Activated naive CD4-positive, alpha-beta T cell treated with anti-CD3 and anti-CD28 coated beads, Interleukin-2, amount 50 U/mL, for 16 hours (primary cell): Measurements from ENCODE around the gene PDZD4.
A peak's percentile ranks its signal among the peaks of the same experiment; 100 is the strongest.

Source experiments
- DNase-seq: peaks from one replicate; pipeline ENCODE4 v3.0.0-alpha.2; 2020

Gene PDZD4

DNA sequence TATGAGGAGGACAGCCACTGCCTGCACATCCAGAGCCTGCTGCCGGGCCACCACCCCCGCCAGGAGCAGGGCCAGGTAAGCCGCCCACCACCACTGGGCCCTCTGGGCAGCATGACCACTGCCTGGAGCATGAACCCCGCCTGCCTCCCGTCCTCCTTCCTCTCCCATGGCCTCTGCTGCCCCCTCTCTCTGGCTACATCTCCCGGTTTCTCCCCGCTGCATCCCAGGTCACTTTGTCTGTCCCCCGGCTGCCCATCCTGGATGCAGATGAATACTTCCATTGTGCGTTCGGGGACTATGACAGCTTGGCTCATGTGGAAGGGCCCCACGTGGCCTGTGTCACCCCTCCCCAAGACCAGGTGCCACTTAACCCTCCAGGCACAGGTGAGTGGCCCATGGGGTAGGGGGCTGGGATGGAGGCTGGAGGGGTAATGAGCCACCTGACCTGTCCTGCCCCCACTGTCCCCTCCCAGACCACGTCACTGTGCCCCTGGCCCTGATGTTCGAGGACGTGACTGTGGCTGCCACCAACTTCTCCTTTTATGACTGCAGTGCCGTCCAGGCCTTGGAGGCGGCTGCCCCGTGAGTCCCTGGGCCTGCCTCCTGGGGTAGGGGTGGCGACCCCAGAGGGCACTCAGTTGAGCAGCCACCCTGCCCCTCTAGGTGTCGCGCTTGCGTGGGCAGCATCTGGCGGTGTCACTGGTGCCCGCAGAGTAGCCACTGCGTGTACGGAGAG is 60.3 kb downstream of the PDZD4 start:
- DNase-seq: no peak

DNA sequence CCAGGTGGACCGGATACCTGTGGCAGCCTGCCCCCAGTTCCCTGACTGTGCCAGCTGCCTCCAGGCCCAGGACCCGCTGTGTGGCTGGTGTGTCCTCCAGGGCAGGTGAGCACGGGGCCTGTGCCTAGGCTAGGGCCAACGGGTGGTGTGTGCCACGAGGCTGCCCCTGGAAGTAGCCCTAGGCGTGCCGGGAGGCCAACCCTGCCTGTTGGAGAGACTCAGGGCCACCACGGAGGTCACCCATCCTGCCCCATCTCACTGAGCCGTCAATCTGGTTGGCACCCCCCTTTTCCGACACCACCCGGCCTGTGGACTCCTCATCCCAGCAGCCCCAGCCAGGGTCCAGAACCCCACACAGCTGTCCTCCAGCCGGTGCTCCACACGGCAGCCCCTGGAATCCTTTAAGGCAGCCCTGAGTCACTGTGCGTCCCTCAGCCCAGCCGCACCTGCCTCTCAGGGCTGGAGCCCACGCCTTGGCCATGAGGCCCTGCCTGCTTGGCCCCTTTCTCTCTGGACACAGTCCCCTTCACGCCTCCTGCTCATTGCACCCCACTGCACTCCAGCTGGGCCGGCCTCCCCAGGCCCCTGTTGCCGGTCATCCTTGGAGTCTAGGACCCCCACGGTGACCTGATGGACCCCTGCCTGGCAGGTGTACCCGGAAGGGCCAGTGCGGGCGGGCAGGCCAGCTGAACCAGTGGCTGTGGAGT is 61.0 kb downstream of the PDZD4 start:
- no peak for DNase-seq

DNA sequence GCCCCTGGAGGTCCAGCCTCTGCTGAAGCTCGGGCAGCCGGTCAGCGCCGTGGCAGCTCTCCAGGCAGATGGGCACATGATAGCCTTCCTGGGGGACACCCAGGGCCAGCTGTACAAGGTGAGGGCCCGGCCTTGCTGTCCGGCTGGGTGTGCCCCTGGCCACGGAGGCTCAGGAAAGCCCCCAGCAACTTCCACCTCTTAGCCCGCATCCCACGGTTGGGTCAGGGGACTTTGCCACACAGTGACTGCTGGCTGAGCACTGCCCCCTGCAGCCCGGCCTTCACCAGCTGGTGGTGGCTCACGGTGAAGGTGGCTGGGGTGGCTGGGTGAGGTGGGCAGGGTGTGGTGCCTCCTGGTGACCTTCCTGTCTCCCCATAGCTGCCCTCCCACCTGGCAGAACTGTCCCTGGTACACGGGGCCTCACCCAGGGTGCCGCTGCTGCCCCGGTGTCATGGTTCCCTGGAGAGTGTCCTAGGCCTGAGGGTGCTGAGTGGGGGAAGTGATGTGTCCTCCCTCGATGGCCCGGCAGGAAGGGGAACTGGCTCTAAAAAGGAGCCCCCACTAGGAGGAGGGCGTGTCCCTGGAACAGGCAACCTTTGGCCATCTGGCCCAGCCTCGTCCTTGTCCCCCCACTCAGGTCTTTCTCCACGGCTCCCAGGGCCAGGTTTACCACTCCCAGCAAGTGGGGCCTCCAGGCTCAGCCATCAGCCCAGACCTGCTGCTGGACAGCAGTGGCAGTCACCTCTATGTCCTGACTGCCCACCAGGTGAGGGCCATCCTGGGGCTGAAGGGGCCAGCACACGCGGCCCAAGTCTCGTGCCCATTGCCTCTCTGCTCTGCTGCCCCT is 61.8 kb downstream of the PDZD4 start:
- peak; percentile 7 for DNase-seq

DNA sequence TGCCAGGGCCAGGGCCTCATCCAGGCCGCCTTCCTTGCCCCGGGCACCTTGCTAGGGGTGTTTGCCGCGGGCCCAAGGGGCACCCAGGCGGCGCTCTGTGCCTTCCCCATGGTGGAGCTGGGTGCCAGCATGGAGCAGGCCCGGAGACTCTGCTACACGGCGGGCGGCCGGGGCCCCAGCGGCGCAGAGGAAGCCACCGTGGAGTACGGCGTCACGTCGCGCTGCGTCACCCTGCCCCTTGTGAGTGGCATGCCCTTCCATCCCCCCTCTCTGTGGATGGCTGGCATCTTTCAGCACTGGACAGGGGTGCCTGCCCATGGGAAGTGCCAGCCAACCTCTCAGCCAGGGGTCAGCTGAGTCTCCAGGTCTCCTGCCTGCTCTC is 62.7 kb downstream of the PDZD4 start:
- no peak for DNase-seq

DNA sequence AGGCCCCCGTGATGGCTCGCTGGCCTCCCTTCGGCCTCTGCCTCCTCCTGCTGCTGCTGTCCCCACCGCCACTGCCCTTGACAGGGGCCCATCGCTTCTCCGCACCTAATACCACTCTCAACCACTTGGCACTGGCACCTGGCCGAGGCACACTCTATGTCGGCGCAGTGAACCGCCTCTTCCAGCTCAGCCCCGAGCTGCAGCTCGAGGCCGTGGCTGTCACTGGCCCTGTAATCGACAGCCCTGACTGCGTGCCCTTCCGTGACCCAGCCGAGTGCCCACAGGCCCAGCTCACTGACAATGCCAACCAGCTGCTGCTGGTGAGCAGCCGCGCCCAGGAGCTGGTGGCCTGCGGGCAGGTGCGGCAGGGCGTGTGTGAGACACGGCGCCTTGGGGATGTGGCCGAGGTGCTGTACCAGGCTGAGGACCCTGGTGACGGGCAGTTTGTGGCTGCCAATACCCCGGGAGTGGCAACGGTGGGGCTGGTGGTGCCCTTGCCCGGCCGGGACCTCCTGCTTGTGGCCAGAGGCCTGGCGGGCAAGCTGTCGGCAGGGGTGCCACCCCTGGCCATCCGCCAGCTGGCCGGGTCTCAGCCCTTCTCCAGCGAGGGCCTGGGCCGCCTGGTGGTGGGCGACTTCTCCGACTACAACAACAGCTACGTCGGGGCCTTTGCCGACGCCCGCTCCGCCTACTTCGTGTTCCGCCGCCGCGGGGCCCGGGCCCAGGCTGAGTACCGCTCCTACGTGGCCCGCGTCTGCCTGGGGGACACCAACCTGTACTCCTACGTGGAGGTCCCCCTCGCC is 63.3 kb downstream of the PDZD4 start:
- peak; percentile 6 for DNase-seq

DNA sequence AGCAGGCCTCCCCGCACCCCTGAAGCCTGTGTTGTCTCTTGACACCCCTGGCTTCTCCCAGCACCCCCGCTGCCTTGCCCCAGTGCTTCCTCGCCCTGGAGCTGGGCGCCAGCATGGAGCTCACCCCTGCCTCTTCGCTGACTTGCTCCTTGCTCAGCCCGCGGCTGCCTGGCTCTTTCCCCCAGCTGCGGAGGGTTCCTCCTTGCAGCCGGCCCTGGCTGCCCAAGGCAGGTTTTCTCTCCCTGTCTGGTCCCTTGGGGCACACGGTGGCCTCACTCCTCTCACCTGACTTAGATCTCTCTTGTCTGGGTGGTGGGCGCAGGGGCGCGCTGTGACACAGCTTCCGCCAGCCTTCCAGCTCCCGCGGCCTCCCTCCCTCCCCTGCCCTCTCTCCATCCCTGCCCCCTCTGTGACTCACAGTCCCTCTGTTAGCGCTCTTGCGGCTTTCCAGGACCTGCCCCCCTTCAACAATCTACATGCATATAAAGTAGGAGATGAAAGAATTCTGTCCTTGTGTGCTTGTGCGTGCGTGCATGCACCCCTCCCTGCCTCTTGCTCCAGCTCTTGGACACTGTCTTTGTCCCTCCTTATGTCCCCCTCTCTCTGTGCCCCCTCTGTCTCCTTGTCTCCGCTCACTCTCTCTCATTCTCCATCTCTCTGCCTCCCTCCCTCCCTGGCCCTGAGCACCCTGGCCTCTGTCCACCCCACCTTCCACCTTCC is 64.1 kb downstream of the PDZD4 start:
- DNase-seq: peak; percentile 31

DNA sequence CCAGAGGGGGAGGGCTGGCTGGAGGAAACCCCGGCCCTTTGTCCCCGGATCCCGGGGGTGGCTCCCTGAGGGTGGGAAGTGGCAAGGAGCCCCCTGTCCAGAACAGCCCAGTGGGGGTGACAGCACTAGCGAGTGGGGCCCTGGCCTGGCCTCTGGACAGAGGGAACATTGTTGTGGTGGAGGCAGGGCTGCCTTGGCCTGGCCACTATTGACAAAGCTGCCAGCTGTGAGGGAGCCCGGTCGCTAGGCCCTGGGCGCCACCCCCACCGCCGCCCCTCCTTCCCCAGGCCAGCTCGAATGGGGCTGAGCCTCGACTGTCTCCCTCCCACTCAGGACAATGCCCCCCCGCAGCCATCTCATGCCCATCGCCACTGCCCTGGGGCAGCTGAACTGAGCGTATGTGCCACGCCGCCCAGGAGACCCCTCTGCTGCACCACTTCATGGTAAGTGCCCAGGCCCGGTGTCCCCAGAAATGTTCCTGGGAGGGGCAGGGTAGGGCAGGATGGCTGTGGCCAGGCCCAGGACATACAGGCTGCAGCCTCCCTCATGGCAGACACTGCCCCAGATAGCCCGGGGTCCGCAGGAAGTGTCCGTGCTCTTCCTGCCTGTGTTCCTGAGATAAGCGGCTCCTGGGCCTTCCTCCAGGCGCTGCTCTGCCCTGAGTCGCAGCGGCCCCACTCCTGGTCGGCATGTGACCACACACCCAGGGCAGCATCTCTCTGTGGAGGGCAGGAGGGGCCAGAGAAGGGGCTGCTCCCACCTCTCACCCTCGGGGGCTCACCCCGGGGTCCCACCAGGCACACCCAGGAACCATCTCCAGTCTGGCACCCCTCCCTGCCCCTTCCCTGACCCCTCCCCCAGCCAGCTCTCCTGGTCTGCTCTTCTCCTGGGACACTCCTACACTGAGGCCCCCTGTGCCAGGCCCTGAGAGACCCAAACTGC is 64.9 kb downstream of the PDZD4 start:
- no peak for DNase-seq

DNA sequence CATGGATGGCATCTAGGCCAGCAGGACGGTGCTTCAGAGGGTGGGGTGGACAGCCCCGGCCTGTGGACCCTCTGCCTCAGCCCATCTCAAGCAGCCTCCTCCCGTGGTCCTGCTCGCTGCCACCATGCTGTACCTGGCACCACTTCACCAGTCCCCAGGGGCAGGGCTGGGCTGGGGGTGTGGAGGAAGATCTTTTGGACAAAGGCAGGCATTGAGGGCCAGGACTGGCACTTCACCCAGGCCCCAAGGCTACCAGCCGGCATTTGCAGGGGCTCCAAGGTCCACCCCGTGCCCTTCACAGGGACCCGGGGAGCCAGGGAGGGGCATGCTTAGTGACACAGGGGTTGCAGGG is 65.6 kb downstream of the PDZD4 start:
- no peak for DNase-seq

DNA sequence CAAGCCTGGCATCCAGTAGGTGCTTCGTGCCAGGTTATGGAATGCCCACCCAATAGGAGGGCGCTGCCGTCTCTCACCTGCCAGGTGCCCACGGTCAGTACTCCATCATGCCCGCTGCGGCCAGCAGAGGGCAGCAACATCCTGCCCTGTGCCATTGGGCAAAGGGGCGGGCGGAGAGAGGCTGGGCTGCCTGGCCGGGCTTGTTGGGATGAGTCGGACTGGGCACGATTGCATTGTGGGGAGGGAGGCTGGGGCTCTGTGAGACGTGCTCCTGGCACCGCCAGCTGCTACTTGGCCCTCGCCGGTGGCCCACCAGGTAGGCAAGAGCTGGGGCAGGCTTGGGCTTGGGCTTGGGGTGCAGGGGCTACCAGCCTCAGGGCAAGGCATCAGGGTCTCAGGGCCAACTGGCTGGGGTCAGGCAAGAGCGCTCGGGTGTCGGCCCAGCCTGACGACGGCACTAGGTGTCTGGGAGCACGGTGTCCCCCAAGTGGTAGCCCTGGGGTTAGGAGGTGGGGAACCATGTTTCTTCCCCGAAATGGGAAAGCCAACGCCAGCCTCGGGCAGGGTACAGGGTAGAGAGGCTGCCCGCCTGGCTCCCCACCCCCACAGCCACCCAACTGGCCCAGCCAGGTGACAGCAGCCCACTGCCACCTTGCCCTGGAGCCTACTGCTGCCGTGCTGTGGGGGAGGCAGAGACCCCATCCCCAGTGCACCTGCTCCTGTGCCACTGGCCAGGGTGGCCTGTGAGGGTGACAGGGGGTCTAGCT is 66.2 kb downstream of the PDZD4 start, which contains the start of gene PLXNB3:
Gene PLXNB3, plus strand, starts transcription at position 261 of the 767 bp plus-strand sequence. CDS start 1,287 bp downstream, outside the sequence.
- peak; percentile 74 for DNase-seq

DNA sequence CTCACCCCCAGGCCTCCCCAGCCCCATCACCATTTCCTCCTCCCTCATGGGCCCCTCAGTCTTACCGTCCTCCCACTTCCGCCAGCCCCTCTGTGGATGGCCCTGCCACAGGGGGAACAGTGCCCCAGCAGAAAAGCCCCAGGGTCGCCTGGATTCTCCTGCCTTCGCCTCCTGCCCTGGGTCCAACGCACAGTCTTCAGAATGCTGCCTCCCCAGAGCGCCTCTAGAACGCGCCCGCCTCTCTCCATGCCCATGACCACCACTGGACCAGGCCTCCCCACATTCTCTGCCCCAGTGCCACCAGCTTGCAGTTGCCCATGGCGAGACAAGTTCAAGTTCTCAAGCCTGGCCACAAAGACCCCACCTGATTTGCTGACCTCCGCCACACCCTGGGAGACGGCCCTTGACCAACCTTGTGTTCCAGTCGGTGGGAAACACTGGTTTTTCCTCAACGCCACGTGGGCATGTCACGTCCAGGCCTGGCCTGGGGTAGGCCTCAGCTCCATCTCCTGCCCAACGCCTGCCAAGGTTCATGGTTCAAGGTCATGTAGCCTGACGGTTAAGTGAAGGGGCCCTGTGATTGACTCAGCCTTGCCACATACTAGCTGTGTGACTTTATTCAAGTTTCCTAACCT is 66.9 kb downstream of the PDZD4 start:
- DNase-seq: peak; percentile 5

DNA sequence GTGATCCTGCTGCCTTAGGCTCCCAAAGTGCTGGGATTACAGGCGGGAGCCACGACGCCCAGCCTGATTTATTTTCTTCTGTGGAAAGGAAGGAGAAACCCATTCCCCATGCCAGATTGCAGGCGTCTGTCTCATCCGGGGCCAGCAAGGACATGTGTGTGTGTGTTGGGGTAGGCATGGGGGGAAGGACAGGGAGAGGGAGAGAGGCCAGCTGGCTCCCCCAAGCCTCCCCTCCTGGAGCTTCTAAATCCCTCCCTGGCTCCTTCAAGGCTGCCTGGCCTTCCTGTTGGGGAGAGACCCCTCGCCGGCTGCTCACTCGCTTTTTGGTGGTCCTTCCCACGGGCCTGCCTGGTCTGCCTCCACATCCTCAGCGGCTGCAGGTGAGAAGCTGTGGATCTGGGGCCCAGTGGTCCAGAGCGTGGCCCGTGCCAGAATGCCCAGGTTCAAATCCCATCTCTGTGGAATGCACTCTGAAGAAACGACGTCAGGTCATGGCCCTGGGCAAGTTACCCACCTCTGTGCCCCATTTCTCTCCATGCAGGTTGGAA is 67.6 kb downstream of the PDZD4 start:
- no peak for DNase-seq

DNA sequence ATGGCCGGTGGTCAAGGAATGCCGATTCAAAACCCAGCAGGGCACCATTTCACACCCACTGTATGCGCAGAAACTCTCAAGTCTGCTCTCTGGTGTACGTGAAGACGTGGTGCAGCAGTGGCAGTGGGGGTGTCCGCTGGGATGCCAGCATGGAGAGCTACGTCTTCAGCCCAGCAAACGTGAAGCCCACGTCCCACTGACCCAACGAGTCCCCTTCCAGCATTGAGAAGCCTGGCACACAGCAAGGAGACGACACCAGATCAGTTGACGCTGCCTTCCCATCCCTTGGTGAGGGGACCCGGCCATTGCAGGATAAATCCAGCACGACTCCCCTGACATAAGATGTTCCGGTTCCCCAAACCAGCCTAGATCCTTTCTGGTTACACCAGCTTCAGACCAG is 68.5 kb downstream of the PDZD4 start:
- DNase-seq: no peak

DNA sequence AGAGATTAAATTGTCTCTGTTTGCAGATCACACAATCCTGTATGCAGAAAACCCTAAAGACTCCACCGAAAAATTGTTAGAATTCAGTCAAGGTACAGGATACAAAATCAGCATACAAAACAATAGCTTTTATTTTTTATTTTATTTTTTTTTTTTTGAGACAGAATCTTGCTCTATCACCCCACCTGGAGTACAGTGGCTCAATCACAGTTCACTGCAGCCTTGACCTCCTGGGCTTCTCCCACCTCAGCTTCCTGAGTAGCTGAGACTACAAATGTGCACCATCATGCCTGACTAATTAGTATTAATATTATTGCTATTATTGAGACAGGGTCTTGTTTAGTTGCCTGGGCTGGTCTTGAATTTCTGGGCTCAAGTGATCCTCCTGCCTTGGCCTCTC is 75.2 kb downstream of the PDZD4 start:
- no peak for DNase-seq
